ENCODE results near the gene SCPEP1. TPM values are rescaled to one million over a fixed set of nuclear protein-coding genes. Genes with fewer than 3 reads are reported as not detected.

SCPEP1 gene
- total RNA-seq, 1 experiment from 2014 or later, result 51.4 TPM

GRCh38 chr17:56983366-56983765 lies 5.4 kb downstream of the SCPEP1 start:
- peaks cover 25% of the 10 kb centered on the region for H3K4me1 Mint-ChIP-seq (ENCODE audit: insufficient read depth, unreplicated experiment)
- no peaks in the 10 kb centered on the region for H3K9me3 Mint-ChIP-seq (ENCODE audit: unreplicated experiment)
- TF ChIP-seq CTCF (IDR thresholded peaks at IDR 0.05; ENCODE audit: unreplicated experiment), result no peak
- POLR2A ChIA-PET, result interaction anchor here (0.9 to 6.2 kb wide), 3 partner anchors 11 to 103 kb away, joined by 4 to 77 read pairs (median 6); partner anchors contain the start of gene AKAP1
- CTCF ChIA-PET, result no interaction called here
- no peak for DNase-seq (ENCODE audit: unreplicated experiment)
- no peak overlapping the region for H3K27ac Mint-ChIP-seq (ENCODE audit: low read depth, unreplicated experiment)
- intact Hi-C loops (cut with micrococcal nuclease), result loop anchor here (10.0 kb wide), 1 partner anchor 101 kb away; the partner anchor contains the start of gene AKAP1
- H3K4me3 Mint-ChIP-seq (ENCODE audit: unreplicated experiment), result no peak overlapping the region
- no peaks in the 10 kb centered on the region for H3K27me3 Mint-ChIP-seq (ENCODE audit: insufficient read depth, unreplicated experiment)
- H3K36me3 Mint-ChIP-seq (ENCODE audit: insufficient read depth, unreplicated experiment), result peaks cover 51% of the 10 kb centered on the region
- BruUV-seq (replicated peaks), result no TSS peak

- H3K36me3 Mint-ChIP-seq (ENCODE audit: insufficient read depth, unreplicated experiment), result peaks cover 67% of the 10 kb centered on the region
- peaks cover 13% of the 10 kb centered on the region for H3K4me1 Mint-ChIP-seq (ENCODE audit: insufficient read depth, unreplicated experiment)
- TF ChIP-seq CTCF (IDR thresholded peaks at IDR 0.05; ENCODE audit: unreplicated experiment), result no peak
- H3K4me3 Mint-ChIP-seq (ENCODE audit: unreplicated experiment), result no peak overlapping the region
- DNase-seq (ENCODE audit: unreplicated experiment), result no peak
- H3K27me3 Mint-ChIP-seq (ENCODE audit: insufficient read depth, unreplicated experiment), result no peaks in the 10 kb centered on the region
- intact Hi-C loops (cut with micrococcal nuclease), result loop anchor here (10.0 kb wide), 1 partner anchor 99 kb away; the partner anchor contains the start of gene AKAP1
- ChIA-PET POLR2A (interaction anchor here (0.5 to 1.3 kb wide), 3 partner anchors 9 to 230 kb away, joined by 3 to 5 read pairs (median 3); no protein-coding TSS in a partner anchor), CTCF (interaction anchor here (0.6 to 1.2 kb wide), 3 partner anchors 24 to 278 kb away, joined by 3 to 7 read pairs (median 5); no protein-coding TSS in a partner anchor)
- H3K9me3 Mint-ChIP-seq (ENCODE audit: unreplicated experiment), result no peaks in the 10 kb centered on the region
- H3K27ac Mint-ChIP-seq (ENCODE audit: low read depth, unreplicated experiment), result peak overlapping the region; percentile 14
- BruUV-seq (replicated peaks), result no TSS peak
Measured at GRCh38 chr17:56985371-56986162, 7.6 kb downstream of the SCPEP1 start.

- H3K9me3 Mint-ChIP-seq (ENCODE audit: unreplicated experiment), result no peaks in the 10 kb centered on the region
- no TSS peak for BruUV-seq (replicated peaks)
- ChIA-PET POLR2A (interaction anchor here (1.4 kb wide), 1 partner anchor 12 kb away, joined by 4 read pairs; no protein-coding TSS in a partner anchor), CTCF (interaction anchor here (0.7 to 1.2 kb wide), 3 partner anchors 10 to 23 kb away, joined by 3 to 7 read pairs (median 3); no protein-coding TSS in a partner anchor)
- no peaks in the 10 kb centered on the region for H3K27me3 Mint-ChIP-seq (ENCODE audit: insufficient read depth, unreplicated experiment)
- intact Hi-C loops (cut with micrococcal nuclease), result loop anchor here (10.0 kb wide), 1 partner anchor 97 kb away; the partner anchor contains the start of gene AKAP1
- H3K4me1 Mint-ChIP-seq (ENCODE audit: insufficient read depth, unreplicated experiment), result peaks cover 5% of the 10 kb centered on the region
- H3K36me3 Mint-ChIP-seq (ENCODE audit: insufficient read depth, unreplicated experiment), result peaks cover 79% of the 10 kb centered on the region
- DNase-seq (ENCODE audit: unreplicated experiment), result no peak
- H3K4me3 Mint-ChIP-seq (ENCODE audit: unreplicated experiment), result no peak overlapping the region
- H3K27ac Mint-ChIP-seq (ENCODE audit: low read depth, unreplicated experiment), result no peak overlapping the region
- no peak for TF ChIP-seq CTCF (IDR thresholded peaks at IDR 0.05; ENCODE audit: unreplicated experiment)
Measured at GRCh38 chr17:56987283-56987834, 9.4 kb downstream of the SCPEP1 start.
